Left lung (tissue), 10 donors: ENCODE results near the gene RPS25. TPM values are rescaled to one million over a fixed set of nuclear protein-coding genes. Genes with fewer than 3 reads are reported as not detected.
"Not testable (repeated sequence)": the region's sequence is repeated elsewhere in the genome, so short reads cannot be mapped to it uniquely, and the experiment has no call there.

Experiments used
- ATAC-seq: fragments of 200-7000 bp; cut with Tn5 transposase; one replicate; pipeline ENCODE4 v1.9.1; 2020; ENCODE audit warnings: moderate library complexity
- DNase-seq, 4 donors: peaks; one replicate each; pipeline ENCODE4 v3.0.0-alpha.2; 2013 to 2020
- H3K27ac ChIP-seq, 2 donors: fragments of 200-600 bp; sonication (generic) in 1 of 2; one replicate each; pipeline versions ENCODE4 v1.5.0 to v1.8.0; 2020 to 2021
- H3K27me3 ChIP-seq, 2 donors: fragments of 200-600 bp; sonication (generic) in 1 of 2; one replicate each; pipeline versions ENCODE4 v1.5.0 to v1.8.0; 2020 to 2021
- H3K36me3 ChIP-seq, 2 donors: fragments of 200-600 bp; sonication (generic) in 1 of 2; one replicate each; pipeline versions ENCODE4 v1.5.0 to v1.8.0; 2020 to 2021
- H3K4me1 ChIP-seq, 2 donors: fragments of 200-600 bp; one replicate each; pipeline ENCODE4 v1.8.0; 2021
- H3K4me3 ChIP-seq, 2 donors: fragments of 200-600 bp; sonication (generic) in 1 of 2; one replicate each; pipeline versions ENCODE4 v1.5.0 to v1.8.0; 2020 to 2021; ENCODE audit warnings: mild to moderate bottlenecking in 1 of 2
- H3K9me3 ChIP-seq, 2 donors: fragments of 200-600 bp; sonication (generic) in 1 of 2; one replicate each; pipeline versions ENCODE4 v1.5.0 to v1.8.0; 2020 to 2021
- intact Hi-C, 2 donors: fragments of 100-400 bp; cut with DNase I; formaldehyde crosslinking; loops; one replicate each; pipeline versions ENCODE4 v1.11.2 to v1.14.2; 2022
- polyA plus RNA-seq, 6 donors: library from polyadenylated mRNA; unstranded; fragments of 120-200 nt; gene quantifications; one replicate each; pipeline ENCODE4 v1.2.1, GENCODE V29; 2013; ENCODE audit not compliant: insufficient read length in 6 of 6
- total RNA-seq, 2 donors: library from RNA; stranded (reverse); fragmentation: NEBNext Ultra II Directional; extraction: Animal tissue kit (Norgen Biotek cat#: 25700); gene quantifications; one replicate each; pipeline ENCODE4 v1.2.1, GENCODE V29; 2021
- TF ChIP-seq, protein P1 (sequence below), 2 donors: fragments of 200-600 bp; sonication (generic) in 1 of 2; IDR thresholded peaks; one replicate each; pipeline versions ENCODE4 v1.5.0 to v1.8.0; 2021; ENCODE audit warnings: antibody characterized with exemption in 2 of 2
- donor health status: DM: no; HTN: yes; CAD: no.
- donor health status: DM: no; HTN: no; CAD: no.

The RPS25 gene
- total and polyA plus RNA-seq, 8 donors = 786 to 1,738 (median 1,525) TPM

DNA sequence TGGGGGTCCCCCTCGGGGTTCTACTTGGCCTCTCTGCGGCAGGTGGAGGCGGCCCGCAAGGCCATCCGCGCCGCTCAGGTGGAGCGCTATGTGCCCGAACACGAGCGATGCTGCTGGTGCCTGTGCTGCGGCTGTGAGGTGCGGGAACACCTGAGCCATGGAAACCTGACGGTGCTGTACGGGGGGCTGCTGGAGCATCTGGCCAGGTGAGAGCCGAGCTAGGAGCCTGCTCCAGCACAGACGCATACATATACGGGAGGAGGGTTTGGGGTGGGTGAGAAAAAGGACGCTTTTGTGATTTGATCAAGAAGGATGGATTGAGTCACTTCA lies 19.8 kb downstream of the RPS25 start:
- Histone ChIP-seq H3K36me3 (peaks cover 0 to 40% of the 10 kb centered on the region in 2 donors), H3K27me3 (no peaks in the 10 kb centered on the region), H3K4me3 (peak overlapping the region; percentile 87 to 98), H3K4me1 (peaks cover 4 to 38% of the 10 kb centered on the region in 2 donors), H3K9me3 (no peaks in the 10 kb centered on the region), H3K27ac (peak overlapping the region; percentile 63 to 80)
- TF ChIP-seq, protein P1, sequence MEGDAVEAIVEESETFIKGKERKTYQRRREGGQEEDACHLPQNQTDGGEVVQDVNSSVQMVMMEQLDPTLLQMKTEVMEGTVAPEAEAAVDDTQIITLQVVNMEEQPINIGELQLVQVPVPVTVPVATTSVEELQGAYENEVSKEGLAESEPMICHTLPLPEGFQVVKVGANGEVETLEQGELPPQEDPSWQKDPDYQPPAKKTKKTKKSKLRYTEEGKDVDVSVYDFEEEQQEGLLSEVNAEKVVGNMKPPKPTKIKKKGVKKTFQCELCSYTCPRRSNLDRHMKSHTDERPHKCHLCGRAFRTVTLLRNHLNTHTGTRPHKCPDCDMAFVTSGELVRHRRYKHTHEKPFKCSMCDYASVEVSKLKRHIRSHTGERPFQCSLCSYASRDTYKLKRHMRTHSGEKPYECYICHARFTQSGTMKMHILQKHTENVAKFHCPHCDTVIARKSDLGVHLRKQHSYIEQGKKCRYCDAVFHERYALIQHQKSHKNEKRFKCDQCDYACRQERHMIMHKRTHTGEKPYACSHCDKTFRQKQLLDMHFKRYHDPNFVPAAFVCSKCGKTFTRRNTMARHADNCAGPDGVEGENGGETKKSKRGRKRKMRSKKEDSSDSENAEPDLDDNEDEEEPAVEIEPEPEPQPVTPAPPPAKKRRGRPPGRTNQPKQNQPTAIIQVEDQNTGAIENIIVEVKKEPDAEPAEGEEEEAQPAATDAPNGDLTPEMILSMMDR (IDR thresholded peaks at IDR 0.05) = no peak
- intact Hi-C loops = no loop called here
- ATAC-seq (peak; percentile 54), DNase-seq (no peak)

DNA sequence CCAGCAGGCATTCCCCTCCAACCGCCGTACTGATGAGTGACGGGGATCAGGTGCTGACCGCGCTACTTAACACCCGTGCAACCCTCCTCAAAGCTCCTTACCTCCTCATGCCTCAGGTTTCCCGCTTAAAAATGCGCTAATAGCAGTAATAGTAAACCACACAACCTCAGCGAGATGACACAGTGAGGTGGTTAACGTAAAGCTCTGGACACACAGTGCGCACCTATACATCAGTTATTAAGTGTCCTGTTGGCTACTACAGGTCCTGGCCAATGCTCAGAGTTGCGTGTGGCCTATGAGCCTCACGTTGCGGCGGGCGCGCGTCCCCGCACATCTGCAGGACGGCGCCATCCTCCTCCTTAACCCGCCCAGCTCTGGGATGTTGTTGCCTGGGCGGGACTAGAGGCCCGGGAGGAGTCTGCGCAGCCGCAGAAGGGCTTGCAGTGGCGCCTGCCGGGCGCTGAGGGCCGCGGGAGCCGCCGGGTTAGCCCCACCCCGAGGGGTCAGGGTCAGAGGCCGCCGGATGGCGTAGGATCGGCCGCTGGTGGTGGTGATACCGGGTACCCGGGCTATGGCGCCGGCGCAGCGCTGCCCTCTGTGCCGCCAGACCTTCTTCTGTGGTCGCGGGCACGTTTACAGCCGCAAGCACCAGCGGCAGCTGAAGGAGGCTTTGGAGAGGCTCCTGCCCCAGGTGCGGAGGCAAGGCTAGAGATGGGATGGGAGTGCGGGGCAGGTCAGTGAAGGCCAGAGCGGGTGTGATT lies 20.3 kb downstream of the RPS25 start, which contains the start of gene CENATAC:
Gene CENATAC, plus strand, starts transcription at position 512 of the 761 bp plus-strand sequence. Its CDS starts 60 bp downstream, at position 572.
- no peaks in the 10 kb centered on the region for H3K9me3 ChIP-seq
- peaks cover 4 to 38% of the 10 kb centered on the region in 2 donors for H3K4me1 ChIP-seq
- no peaks in the 10 kb centered on the region for H3K27me3 ChIP-seq
- TF ChIP-seq, protein P1 (IDR thresholded peaks at IDR 0.05) = peak in 1 of 2 donors; percentile 52
- intact Hi-C loops = no loop called here
- H3K36me3 ChIP-seq = peaks cover 0 to 34% of the 10 kb centered on the region in 2 donors
- peak within 1 kb of the TSS; percentile 87 to 98 for H3K4me3 ChIP-seq
- ATAC-seq = peak; percentile 98
- peak within 1 kb of the TSS; percentile 63 to 80 for H3K27ac ChIP-seq
- peak; percentile 86 to 99 (median 95) for DNase-seq

DNA sequence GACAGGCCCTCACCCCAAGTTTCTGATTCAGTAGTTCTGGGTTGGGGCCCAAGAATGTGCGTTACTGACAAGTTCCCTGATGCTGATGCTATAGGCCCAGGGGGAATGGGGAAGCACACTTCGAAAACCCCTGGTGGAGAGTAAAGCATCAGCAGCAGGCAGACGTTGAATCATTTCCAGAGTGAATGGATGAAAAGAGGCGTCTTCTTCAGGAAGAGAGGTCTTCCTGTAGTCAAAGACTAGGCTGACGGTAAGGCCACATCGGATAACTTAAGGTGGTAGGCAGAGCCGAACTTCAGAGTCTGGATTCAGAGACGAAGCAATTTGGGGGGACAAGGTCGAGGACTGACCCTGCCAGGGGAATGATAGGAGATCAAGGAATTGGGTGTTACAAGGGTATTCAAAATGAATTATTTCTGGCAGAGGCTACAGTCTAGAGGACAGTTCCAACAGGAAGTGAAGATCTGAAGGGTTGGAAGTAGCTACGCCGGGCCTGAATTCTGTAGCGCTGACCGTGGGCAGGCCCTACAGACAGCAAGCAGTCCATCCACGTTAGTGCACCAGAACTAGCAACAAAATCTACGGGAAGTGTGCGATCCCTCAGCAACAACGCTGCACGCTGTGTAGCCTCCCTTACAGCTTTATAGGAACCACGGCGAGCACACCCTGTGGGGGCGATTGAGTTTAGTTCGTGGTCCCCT lies 21.1 kb downstream of the RPS25 start:
- ATAC-seq = peak; percentile 17

DNA sequence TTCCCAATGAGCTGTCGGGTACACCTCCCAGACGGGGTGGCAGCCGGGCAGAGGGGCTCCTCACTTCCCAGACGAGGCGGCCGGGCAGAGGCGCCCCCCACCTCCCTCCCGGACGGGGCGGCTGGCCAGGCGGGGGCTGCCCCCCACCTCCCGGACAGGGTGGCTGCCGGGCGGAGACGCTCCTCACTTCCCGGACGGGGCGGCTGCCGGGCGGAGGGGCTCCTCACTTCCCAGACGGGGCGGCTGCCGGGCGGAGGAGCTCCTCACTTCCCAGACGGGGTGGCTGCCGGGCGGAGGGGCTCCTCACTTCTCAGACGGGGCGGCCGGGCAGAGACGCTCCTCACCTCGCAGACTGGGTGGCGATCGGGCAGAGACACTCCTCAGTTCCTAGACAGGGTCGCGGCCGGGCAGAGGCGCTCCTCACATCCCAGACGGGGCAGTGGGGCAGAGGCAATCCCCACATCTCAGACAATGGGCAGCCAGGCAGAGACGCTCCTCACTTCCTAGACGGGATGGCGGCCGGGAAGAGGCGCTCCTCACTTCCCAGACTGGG lies 26.6 kb downstream of the RPS25 start:
- ATAC-seq, H3K4me3 ChIP-seq, H3K9me3 ChIP-seq, intact Hi-C loops, H3K36me3 ChIP-seq, H3K4me1 ChIP-seq, DNase-seq, H3K27me3 ChIP-seq, H3K27ac ChIP-seq: not testable (repeated sequence)

More for the DNA sequence above, 21.1 kb downstream of the RPS25 start:
- peaks cover 4 to 38% of the 10 kb centered on the region in 2 donors for H3K4me1 ChIP-seq
- H3K4me3 ChIP-seq = peak overlapping the region; percentile 87 to 98
- intact Hi-C loops = no loop called here
- no peaks in the 10 kb centered on the region for H3K27me3 ChIP-seq
- DNase-seq = no peak
- TF ChIP-seq, protein P1 (IDR thresholded peaks at IDR 0.05) = no peak
- H3K9me3 ChIP-seq = no peaks in the 10 kb centered on the region
- peak overlapping the region; percentile 63 to 80 for H3K27ac ChIP-seq
- H3K36me3 ChIP-seq = peaks cover 0 to 27% of the 10 kb centered on the region in 2 donors

DNA sequence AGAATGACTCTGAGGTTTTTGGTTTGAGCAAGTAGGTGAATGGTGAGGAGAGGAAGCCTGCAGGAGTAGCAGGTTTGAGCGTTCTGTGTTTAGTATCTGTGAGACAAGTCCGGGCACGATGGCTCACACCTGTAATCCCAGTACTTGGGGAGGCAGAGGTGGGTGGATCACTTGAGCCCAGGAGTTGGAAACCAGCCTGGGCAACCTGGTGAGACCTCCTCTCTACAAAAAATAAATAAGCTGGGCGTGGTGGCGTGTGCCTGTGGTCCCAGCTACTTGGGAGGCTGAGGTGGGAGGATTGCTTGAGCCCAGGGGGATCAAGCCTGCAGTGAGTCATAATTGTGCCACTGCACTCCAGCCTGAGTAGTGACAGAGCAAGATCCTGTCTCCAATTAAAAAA lies 29.9 kb downstream of the RPS25 start:
- ATAC-seq = no peak
- TF ChIP-seq, protein P1 (IDR thresholded peaks at IDR 0.05) = no peak
- Histone ChIP-seq H3K9me3 (no peaks in the 10 kb centered on the region), H3K27ac (no peak overlapping the region), H3K4me1 (no peaks in the 10 kb centered on the region), H3K4me3 (no peak overlapping the region), H3K27me3 (no peaks in the 10 kb centered on the region), H3K36me3 (no peaks in the 10 kb centered on the region)
- DNase-seq = no peak
- intact Hi-C loops = no loop called here
